Fibroblast of skin of right quadriceps (primary cell): Measurements from ENCODE around the gene CWH43.
"Not testable (repeated sequence)": the region's sequence is repeated elsewhere in the genome, so short reads cannot be mapped to it uniquely, and the experiment has no call there.

Experiments
- DNase-seq: peaks from one replicate; pipeline ENCODE4 v3.0.0-alpha.2; 2013

Gene CWH43

GRCh38 chr4:48979914-48980579, 6.0 kb upstream of the CWH43 start:
- no peak for DNase-seq

DNA sequence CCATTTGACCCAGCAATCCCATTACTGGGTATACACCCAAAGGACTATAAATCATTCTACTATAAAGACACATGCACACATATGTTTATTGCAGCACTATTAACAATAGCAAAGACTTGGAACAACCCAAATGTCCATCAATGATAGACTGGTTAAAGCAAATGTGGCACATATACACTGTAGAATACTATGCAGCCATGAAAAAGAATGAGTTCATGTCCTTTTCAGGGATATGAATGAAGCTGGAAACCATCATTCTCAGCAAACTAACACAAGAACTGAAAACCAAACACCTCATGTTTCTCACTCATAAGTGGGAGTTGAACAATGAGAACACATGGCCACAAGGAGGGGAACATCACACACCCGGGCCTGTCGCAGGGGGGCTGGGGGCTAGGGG, 2.1 kb upstream of the CWH43 start:
- DNase-seq, result not testable (repeated sequence)

DNA sequence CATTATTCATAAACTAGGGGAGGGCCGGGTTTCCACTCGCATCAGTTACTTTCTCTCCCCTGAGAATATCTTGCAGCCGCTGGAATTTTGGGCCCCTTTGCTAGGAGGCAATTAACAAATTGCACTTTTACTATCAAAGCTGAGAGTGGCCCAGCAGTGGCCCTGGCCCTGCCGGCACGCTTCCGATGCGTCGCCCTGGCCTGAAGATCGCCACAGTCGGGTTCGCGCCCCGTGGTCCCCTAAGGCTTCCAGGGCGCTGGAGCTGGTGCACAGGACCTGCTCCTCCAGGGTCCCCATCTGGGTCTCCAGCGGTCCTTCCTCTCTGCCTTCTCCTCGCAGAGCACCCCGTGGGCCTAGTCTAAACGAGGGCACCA, 486 bp upstream of the CWH43 start:
- no peak for DNase-seq

- DNase-seq, result no peak
Measured at GRCh38 chr4:48986654-48987164, 634 bp downstream of the CWH43 start.

DNA sequence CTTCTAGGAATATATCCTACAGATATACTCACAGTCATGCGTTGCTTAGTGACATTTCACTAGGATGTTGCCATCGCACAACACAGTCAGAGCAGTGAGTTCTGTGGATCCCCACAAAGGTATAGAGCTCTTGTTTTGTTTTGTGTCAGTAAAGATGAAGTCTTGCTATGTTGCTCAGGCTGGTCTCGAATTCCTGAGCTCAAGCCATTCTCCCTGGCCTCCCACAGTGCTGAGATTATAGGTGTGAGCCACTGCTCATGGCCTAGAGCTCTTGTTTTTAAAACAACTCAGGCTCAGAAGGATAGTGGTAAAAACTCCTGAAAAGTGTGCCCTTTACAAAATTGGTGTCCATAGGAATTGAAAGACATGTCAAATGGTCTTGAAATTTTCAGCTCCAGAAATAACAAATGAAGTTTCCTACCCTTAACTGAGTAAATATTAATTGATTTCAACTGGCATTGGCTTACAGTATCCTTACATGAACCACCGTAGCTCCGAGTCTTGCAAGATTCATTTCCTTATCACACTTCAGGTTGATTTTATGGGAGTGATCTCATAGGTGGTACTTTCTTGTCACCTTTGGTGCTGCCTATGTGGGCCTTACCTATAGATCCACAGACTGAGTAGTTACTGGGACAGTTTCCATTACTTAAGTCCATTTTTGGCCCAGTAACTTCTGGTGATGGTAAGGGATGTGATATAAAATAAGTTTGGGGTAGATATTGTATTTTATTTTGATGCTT, 3.6 kb downstream of the CWH43 start:
- DNase-seq, result no peak

DNA sequence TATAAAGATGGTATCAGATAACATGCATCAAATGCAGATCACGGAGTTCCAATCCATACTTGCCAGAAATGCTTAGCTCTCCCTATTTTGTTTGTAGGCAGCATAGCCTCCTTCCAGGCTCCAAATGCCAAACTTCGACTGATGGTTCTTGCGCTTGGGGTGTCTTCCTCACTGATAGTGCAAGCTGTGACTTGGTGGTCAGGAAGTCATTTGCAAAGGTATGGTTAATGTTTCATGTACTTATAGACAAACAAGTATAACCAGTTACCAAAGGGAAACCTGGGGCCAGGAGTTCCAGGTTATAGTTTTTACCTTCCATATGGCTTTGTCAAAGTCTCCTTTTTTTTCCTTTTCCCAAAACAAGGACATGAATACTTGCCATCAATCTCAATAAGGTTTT, 5.3 kb downstream of the CWH43 start:
- no peak for DNase-seq

GRCh38 chr4:48997962-48998361, 11.9 kb downstream of the CWH43 start:
- no peak for DNase-seq

GRCh38 chr4:48998440-48998839, 12.4 kb downstream of the CWH43 start:
- DNase-seq, result no peak

DNA sequence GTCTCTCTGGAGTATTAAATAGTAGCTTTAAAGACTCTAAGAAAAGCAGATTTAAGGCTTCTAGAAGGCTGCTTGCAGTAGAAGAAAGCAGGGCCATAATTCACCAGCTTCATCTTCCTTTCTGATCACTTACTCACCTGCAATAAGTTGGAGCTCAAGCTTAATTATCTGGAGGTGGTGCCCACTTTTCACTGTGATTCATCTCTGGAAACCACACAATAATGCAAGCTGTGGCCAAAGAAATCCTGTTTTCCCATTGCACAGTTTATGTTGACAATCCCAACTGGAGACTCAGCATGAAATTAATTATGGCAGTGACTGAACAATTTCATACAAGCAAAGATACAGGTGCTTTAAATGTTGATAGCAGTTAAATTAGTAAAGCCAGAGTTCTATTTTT, 14.7 kb downstream of the CWH43 start:
- no peak for DNase-seq

- DNase-seq, result no peak
Measured at GRCh38 chr4:49002931-49003330, 16.9 kb downstream of the CWH43 start.

DNA sequence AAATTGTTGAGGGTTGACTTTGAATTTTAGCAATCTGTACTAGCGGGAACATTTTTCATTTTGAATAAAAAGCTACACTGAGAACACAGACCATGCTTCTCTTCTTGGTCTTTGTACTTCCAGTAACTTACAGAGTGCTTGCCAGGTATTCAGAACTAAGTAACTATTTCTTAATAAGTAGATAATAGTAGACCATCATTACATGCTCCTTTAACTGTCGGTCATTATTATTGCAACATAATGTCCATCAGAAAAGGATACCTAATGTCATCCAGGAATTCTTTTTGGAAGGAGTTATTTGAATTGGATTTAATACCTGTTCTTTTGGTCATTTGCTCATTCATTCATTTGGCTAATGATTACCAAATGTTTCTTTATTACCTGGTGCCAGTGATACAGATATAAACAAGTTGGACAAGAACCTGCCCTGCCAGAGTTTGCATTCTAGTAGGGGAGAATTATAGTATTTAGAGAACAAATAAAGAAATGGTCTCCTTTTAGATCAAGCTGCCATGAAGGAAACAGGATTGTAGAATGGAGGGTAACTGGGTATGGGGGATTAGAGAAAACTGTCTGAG, 32.7 kb downstream of the CWH43 start:
- no peak for DNase-seq

- DNase-seq, result no peak
Measured at GRCh38 chr4:49032440-49033161, 46.5 kb downstream of the CWH43 start.

- no peak for DNase-seq
Measured at GRCh38 chr4:49036528-49036927, 50.5 kb downstream of the CWH43 start.

DNA sequence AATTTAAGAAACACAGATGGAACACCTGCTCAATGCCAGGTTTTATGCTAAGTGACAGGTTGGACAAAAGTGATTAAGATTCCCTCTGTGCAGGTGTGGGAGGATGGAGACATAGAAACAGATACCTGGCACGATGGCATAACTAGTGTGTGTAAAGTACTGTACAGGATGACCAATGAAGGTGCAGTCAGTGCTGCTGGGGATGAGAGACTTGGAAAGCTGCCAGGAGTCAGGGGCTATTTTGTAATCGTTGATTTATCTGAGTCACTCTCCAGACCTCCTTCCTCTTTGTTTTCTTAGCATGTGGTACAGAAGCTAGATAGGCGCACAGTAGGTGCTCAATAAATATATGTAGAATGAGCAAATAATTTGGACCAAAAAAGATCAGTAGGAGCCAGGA, 58.2 kb downstream of the CWH43 start:
- DNase-seq, result no peak

DNA sequence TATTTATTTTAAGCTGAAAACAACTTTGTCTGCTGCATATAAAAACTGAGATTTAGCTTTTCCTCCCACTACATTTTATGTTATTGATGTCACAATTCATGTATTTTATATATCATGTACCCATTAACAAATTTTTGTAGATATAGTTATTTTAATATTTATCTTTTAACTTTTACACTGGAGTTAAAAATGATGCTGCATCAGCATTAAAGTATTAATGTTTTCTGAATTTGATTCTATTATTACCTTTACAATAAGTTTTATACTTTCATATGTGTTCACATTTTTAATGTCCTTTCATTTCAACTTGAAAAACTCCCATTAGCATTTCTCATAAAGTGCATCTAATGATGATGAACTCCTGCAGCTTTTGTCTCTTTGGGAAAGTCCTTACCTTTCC, 72.2 kb downstream of the CWH43 start:
- DNase-seq, result no peak

- no peak for DNase-seq
Measured at GRCh38 chr4:49063670-49064069, 77.6 kb downstream of the CWH43 start.

DNA sequence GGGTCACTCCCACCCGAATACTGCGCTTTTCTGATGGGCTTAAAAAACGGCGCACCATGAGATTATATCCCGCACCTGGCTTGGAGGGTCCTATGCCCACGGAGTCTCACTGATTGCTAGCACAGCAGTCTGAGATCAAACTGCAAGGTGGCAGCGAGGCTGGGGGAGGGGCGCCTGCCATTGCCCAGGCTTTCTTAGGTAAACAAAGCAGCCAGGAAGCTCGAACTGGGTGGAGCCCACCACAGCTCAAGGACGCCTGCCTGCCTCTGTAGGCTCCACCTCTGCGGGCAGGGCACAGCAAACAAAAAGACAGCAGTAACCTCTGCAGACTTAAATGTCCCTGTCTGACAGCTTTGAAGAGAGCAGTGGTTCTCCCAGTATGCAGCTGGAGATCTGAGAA, 86.1 kb downstream of the CWH43 start:
- not testable (repeated sequence) for DNase-seq

- not testable (repeated sequence) for DNase-seq
Measured at GRCh38 chr4:49091883-49092282, 105.8 kb downstream of the CWH43 start.

- peak; percentile 37 for DNase-seq
Measured at GRCh38 chr4:49092608-49093135, 106.6 kb downstream of the CWH43 start.

GRCh38 chr4:49096215-49096614, 110.1 kb downstream of the CWH43 start:
- not testable (repeated sequence) for DNase-seq

- DNase-seq, result not testable (repeated sequence)
Measured at GRCh38 chr4:49096627-49097026, 110.6 kb downstream of the CWH43 start.

DNA sequence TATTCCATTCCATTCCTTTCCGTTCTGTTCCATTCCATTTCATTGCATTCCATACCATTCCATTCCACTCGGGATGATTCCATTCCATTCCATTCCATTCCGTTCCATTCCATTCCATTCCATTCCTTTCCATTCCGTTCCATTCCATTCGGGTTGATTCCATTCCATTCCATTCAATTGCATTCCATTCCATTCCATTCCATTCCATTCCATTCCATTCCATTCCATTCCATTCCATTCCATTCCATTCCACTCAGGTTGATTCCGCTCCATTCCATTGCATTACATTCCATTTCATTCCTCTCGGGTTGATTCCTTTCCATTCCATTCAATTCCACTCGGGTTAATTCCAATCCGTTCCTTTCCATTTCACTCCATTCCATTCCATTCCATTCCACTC, 111.0 kb downstream of the CWH43 start:
- not testable (repeated sequence) for DNase-seq

GRCh38 chr4:49097505-49097904, 111.4 kb downstream of the CWH43 start:
- DNase-seq, result not testable (repeated sequence)
